Stimulated activated CD8-positive, alpha-beta memory T cell treated with anti-CD3 and anti-CD28 coated beads, Interleukin-7, amount 100 ng/mL, for 24 hours (primary cell): Measurements from ENCODE around the gene FOXI1.
"Not testable (repeated sequence)": the region's sequence is repeated elsewhere in the genome, so short reads cannot be mapped to it uniquely, and the experiment has no call there.

Source experiments
- DNase-seq: peaks from one replicate; pipeline ENCODE4 v3.0.0-alpha.2; 2020; ENCODE audit warnings: low read depth

Gene FOXI1

DNA sequence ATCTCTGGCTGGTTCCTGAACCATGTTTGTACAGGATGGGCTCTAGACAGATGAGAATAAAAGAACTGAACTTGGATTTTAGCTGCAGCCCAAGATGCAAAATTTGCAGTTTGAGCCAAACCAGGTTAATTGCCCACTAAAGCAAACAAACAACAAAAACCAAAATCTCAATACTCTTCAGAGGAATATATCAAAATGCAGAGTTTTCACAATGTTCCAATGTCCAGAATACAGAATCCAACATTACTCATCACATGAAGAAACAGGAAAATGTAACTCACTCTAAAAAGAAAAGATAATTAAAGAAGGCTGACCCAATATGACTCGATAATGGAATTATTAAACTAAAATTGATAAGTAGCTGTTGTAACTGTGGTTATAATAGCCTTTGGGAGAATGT is 20.4 kb downstream of the FOXI1 start:
- no peak for DNase-seq

DNA sequence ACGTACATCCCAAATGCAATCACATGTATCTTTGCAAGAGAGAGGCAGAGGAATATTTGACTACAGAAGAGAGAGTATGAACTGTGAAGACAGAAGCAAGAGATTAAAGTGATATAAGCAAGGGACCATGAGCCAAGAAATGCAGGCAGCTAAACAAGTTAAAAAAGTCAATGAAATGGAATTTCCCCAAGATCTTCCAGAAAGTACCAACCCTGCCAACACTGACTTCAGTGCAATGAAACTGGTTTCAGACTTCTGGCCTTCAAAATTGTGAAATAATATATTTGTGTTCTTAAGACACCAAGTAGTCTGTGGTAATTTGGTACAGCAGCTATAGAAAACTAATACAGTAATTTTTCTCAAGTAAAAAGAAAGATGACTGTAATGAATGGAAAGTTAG is 20.9 kb downstream of the FOXI1 start:
- no peak for DNase-seq

DNA sequence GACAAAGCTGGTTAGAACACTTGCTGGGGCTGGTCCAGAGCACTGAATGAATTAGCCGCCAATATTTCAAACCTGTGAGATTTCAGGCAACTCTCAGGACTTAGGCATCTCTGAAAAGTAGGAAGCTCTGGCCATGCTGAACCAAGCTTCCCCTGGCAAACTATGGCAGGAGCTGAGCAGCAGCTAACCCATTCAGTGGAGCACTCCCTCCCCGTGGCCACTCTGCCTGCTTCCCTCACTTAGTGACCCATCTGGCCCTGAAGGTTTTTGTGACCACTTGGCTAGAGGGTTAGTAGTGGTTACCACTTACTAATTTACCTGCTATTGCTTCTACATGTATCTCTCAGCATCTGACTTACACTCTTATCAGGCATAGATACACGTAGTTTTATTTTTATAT is 25.5 kb downstream of the FOXI1 start:
- DNase-seq: no peak

DNA sequence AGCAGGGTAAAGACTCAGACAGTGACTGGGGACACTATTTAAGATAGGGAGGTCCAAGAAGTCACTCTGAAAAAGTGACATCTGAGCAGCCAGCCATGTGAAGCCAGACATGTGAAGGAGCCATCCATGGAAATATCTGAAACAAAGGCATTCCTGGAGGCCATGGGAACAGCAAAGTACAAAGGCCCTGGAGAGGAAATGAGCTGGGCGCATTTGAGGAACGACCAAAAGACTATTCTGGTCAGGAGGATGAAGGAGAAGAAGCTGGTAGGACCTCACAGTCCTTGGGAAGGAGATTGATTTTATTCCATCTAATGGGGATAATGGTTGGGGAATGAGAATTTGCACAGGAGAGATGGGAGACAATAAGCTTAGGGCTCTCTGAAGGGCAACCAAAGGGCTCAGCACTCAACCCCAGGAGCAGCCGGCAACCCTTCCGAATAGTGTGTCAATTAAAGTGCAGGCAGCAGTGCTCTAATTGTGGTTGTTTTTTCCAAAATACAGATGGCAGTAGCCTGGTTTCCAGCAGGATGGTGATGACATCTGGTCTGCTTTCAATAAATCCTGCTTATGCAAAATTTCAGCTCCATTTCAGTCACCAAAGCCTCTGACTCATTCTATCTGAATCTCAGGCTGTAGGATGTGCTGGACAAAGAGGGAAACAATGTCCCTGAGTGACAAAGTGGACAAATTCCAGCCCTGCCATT is 26.7 kb downstream of the FOXI1 start:
- no peak for DNase-seq

DNA sequence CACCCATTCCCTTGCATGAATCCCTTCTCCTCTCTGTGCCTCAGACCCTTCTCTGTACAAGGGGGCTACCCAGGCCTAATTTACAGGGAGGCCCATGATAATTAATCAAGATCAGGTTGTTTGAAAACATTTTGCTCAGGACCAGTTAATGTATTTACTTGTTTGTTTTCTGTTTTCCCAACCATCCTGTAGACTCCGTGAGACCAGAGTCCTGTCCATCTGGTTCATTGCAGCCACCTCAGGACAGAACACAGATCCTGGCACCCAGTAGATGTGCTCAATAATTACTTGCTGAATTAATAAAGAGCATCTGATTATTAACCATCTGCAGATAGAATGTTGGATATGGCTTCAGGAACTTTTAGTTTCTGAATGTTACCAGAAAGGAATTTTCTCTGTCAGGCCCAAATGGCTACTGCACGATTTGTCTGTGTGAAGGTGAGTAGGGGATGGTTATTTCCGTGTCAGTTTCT is 27.3 kb downstream of the FOXI1 start:
- DNase-seq: no peak

DNA sequence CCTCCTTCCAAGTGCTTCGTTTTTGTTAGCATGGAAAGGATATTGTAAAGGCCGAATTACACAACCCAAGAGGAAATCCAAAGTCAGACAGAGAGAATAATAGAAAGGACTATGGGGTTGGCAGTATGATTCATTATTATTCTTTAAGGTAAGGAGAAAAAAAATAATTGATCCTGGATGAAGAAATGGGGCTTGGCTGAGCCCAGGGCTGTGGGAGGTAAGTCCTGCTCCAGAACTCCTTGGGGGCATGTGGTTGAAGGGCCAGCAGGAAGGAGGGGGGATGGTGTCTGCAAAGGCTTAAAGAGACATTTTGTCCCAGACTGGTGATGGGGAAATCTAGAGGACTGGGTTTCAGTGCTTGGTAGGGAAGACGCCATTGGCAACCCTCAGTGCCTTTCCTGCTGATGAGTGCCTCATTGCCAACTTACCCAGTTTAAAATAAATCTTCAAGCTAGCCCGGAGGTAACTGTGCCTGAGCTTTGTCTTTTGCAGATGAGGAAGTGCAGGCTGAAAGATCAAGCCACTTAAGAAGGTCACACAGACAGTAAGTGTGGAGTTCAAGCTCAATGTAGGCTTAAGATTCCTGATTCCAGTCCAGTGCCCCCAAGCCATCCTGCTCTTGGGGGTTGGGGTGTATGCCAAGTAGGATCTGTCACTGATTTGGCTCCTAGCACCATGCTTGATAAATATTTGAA is 30.2 kb downstream of the FOXI1 start:
- DNase-seq: no peak

DNA sequence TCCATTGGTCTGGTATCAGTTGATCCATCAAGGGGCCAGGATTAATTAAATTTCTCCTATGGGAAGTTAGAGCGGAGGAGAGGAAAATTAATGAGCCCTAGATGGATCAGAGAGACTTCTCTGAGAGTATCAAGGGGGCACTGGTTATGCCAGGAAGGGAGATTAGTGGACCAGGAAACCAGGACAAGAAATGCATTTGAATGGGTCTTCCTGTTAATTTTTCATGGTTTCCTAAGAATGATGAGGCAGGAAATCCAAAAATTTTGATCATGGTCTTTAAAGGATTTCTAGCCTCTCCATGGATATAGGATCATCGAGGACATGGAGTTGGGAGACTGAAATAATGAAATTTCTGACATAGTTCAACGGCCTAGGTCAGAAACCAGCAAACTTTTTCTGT is 30.8 kb downstream of the FOXI1 start:
- DNase-seq: no peak

DNA sequence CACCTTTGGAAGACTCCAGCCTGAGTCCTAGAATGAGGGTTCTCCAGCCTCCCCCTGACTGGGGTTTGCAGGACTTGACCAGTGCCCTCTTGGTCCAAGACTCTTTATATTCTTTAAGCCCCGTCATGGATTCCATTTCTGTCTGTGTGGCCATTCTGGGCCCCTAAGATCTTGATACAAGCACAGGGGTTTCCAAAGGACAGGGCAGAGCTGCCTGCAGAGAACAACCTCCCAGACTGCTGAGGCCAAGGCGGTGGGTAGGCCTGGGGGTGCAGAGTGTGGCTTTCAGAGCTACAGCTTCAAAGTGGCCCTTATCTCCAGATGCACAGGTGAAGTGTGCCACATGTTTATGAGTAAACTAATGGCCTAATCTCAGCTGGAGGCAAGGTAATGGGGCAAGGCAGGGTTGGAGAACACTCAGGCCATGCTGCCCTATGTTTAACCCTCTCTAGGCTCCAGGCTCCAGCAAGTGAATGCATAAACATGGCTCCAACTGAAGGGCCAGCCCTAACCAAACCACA is 32.1 kb downstream of the FOXI1 start:
- DNase-seq: no peak

DNA sequence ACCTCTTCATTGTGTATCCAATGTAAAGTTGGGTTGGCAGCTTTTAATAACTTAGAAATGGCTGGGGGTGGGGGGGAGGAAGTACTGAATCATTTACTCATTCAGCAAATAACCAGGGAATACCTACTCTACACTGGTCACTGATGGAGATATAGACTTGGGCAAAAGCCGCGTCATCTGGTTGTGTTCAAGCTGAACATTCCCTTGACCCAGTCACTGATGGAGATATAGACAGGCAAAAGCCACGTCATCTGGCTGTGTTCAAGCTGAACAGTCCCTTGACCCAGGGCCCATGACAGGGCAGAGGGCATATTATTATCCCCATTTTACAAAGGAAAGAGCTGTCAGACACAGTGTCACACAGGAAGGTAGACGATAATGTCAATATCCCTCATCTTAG is 32.6 kb downstream of the FOXI1 start:
- no peak for DNase-seq

DNA sequence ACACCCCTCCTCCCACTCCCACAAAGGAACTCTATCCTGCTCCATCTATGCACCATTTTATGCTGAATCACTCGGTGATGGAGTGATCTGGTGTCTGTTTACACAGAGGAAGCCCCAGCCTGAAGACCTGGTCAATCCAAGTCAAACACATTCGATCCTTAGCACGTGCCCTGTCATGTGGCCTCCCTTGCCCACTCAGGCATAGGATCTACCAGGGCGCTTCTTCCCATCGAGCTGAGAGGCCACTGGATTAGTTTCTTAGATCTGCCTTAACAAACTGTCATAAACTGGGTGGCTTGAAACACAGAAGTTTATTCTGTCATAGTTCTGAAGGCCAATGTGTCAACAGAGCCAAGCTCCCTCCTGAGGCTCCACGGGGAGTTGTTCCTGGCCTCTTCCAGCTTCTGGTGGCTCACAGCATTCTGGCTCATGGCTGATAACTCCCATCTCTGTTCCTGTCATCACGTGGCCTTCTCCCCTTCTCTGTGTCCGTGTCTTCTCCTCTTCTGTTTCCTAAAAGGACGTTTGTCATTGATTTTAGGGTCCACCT is 34.2 kb downstream of the FOXI1 start:
- no peak for DNase-seq

DNA sequence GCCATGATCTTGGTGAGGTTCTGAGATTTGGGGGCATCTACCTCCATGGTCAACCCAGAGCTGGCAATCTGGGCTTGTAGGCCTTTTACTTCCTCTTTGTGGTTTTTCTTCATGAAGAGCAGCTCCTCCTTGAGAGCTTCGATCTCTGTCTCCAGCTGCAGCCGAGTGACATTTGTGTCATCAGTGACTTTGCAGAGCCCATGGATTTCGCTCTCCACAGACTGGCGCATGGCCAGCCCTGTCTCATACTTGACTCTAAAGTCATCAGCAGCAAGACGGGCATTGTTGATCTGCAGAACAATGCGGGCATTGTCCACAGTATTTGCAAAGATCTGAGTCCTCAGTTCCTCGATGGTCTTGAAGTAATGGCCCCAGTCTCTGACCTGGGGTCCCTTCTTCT is 35.5 kb downstream of the FOXI1 start:
- DNase-seq: not testable (repeated sequence)

DNA sequence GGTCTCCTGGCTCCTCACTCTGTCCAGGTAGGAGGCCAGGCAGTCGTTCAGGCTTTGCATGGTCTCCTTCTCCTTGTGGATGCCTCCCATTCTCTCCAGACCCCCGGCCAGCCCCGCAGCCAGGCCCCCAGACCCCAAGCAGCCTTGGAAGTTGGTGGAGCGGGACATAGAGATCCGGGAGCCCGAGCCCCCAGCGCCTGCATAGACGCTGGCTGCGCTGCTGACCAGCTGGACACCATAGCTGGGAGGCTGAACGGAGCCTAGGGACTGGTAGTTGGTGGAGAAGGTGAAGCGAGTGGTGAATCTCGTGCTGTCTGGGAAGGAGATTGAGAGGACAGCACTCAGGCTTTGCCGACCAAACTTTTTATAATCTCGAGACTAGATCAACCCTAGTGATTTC is 35.9 kb downstream of the FOXI1 start:
- no peak for DNase-seq

DNA sequence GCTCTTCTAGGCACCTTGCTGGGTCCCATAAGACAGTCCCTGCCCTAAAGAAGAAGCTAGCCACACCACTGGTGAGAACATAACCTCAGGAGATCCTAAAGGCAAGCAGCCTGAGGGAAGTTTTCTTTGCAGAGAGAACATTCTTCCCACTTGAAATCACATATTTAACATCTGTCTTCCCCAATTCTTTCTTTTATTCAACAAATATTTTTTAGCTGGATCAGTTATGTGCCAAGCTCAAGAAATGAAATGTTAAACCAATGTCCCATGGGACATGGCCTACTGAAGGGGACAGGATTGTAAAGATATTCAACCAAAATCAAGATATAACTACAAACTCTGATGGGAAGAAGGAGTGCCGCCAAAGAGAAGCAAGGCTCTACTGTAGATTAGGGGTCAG is 36.5 kb downstream of the FOXI1 start:
- no peak for DNase-seq

DNA sequence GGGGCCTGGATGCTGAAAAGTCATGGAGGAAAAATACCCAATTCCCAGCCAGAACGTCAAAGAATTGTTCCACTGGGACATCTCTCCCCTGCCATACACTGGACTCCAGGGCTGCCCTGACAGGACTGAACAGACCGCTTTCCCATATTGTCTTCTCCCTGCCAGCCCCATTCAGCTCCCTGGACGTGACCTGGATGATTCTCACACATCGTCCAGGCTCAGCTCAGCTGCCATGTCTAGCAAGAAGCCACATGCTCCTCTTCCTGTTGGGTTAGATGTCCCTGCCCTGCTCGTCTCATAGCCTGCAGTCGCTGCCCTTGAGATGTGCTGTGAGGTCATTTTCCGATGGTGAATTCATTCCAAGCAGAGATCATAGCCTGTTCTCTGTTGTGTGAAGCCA is 37.4 kb downstream of the FOXI1 start:
- no peak for DNase-seq

DNA sequence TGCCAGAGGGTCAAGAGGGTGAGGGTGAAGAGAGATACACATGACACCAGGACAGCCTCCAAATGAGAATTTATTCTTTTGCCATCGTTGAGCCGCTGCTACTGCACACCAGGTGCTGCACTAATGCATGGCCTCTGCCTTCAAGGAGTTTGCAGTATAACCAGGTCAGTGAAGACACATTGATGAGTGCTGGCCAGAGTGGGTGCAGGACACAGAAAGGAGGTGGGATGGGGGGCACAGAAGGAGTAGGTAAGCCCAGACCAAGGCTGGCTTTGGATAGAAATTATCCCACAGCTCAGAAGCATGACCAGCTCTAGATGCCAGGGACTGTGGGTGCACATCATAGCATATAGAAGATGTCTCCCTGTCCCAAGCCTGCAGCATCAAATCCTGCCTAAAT is 38.0 kb downstream of the FOXI1 start:
- DNase-seq: no peak

DNA sequence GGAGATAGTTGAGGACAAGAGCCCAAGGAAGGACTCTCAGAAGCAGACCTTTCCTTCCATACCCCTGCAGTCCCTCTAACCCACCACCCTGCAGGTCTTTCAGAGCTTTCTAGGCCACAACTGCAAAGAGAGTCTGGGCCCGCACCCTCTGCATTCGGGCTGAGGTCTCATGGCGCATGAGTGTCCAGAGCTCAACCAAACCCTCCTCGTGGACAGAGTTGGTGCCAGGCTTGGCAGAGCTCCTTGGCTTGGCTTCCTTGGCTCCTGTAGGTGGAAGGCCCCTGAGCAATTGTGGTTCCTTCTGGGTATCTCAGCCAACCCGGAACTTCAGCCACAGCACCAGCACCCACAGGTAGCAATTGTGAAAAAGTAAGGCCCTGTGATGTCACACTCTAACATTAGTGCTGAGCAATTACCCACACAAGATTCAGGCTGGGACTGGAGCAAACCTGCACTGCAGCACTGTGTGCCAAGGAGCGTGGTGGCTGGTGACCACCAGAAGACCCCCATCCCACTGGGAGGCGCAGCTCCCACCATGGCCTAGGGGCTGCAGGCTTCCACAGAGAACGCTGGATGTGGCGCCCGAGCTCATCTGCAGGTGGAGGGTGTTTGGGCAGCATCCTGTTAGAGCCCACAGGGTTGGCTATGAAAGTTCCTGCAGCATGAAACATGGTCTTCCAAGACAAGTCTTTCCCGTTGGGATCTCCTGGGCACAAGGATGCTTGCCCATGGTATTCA is 38.8 kb downstream of the FOXI1 start:
- no peak for DNase-seq

DNA sequence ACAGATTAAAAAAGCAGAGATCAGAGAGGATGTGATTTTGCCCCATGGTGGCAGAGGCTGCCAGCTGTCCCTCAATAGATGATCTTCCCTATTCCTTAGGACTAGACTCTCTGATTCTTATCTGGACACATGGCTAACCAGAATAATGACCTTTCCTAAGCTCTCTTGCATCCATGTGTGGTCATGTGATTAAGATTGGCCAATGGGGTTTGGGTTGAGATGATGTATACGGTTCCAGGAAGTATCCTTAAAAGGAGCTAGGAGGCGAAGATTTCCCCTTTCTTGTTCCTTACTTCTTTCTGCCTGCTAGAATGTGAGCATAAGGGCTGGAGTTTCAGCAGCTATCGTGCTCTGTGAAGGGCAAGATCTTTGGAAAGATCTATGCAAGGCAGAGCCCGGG is 39.8 kb downstream of the FOXI1 start:
- DNase-seq: no peak

DNA sequence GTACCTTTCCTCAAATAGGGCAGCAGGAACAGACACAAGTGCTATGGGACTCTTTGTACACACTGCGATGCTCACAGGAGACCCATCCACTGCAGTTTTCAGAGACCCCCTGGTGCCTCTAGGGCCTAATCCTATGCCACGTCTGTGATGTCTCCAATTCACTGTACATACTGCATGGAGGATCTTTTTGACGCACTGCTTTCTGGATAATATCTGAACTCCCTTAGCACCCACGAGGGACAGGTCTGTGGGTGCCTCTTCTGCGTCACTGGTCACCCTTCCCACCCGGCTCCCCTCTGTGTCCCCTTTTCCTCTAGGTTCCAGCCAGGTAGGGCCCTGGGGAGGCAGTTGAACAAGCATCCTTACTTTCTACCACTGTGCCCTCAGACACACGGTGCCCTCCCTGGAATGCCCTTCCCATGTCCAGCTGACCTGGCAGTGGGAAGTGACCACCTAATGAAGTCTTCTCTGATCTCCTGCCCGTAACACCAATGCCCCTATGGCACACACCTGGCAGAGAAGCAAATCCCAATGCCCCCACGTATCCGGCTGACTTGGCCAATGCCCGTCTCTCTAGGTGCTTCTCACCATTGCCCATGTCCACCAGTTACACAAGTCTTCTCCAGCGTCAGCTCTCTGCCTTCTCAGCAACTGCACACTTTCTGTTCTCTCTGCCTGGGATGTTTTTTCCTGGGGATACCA is 41.5 kb downstream of the FOXI1 start:
- no peak for DNase-seq

DNA sequence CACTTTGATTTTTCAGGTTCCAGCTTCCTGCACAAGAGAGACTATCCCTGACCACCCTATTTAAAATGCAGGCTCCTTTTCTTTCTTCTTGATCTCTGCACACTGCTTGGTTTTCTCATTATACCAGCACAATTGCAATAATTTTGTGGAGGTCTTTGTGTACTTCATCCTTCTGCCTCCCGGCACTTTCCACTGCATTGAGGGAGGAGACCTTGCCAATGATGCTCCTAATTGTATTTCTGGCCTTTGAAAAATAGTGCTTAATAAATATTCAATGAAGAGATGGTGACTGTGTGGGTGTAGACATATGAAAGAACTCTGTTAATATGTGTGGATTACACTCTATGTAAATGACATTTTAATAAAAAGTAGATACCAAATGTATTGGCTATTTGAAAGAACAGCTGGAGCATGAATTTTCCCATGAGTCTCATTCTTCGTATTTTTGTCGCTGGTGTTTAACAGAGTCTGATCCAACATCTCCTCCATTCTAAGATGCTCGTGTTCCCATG is 42.1 kb downstream of the FOXI1 start:
- DNase-seq: no peak

DNA sequence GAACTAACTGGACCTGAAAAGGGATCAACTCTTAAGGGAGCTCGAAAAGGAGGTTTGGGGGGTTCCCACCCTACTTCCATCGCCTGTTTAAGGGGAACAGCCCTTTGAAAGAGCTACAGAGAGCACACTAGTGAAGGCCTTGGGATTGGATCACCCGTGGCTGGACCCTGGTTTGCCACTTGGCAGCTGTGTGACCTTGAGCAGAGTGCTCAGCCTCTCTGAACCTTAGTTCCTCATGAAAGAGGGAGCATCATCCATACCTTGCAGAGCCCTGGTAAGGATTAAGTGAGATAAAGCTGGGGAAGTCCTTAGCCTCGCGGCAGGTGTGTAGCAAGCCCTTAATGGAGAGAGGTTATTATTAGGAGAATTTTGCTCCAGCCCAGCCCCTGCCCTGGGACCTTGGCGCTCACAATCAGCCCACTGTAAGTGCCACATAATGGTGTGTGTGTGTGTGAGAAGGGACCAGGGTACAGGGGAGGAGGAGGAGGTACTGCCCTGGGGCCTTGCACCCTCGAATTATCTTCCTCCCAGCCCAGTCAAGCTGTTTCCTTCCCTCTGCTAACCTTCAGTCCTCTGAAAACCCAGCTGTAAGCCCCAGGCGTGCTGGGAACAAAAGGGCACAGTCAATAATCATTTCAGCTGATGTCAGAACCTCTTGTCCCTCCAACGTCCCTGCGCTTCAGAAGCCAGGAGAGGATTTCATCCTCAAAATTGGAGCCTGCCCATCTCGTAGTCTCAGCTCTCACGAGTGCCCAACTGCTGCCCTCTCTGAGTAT is 42.9 kb downstream of the FOXI1 start:
- no peak for DNase-seq

DNA sequence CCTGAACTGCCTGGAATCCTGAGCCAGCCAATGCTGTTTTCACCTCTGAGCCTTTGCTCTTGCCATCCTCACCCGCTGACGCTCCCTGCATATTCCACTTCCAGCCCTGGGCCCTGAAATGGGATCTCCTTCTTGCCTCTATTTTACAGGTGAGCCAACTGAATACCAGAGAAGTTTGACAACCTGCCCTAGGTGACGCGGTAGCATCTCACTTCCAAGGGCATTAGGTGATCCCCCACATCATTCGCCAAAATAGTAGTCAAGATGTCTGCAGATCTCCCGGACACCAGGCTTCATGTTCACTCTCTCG is 43.5 kb downstream of the FOXI1 start:
- no peak for DNase-seq
